Hematopoietic multipotent progenitor cell treated with erythropoietin and hydrocortisone succinate and interleukin-3 and kit ligand, for 6 days (in vitro differentiated cells): ENCODE results near the gene HSPD1.
"Not testable (repeated sequence)": the region's sequence is repeated elsewhere in the genome, so short reads cannot be mapped to it uniquely, and the experiment has no call there.

Source experiments
- DNase-seq: peaks from one replicate; pipeline ENCODE4 v3.0.0-alpha.2; 2015

The HSPD1 gene

DNA sequence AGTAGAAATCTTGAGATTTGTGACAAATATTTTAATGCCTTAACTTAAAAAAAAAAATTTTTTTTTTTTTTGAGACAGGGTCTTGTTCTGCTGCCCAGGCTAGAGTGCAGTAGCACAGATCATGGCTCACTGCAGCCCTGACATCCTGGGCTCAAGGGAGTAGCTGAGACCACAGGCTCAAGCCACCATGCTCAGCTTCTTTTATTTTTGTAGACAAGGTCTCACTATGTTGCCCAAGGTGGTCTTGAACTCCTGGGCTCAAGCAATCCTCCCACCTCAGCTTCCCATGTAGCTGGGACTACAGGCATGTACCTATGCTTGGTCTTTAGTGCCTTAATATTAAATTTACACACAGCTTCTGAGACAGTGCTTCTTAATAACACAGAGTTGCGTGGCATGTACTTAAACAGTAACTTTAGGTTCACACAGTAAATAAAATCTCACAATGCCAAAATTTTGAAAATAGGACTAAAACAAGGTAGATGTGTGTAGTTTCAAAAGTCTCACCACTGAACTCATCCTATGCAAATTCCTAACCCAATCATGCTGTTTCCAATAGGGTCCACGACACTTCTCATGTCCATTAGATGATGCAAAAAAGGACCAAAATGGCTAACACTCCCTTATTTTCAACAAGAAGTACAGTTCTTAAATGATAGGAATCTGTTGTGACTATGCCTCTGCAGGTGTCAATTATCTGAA, 4.1 kb downstream of the HSPD1 start:
- DNase-seq = no peak

DNA sequence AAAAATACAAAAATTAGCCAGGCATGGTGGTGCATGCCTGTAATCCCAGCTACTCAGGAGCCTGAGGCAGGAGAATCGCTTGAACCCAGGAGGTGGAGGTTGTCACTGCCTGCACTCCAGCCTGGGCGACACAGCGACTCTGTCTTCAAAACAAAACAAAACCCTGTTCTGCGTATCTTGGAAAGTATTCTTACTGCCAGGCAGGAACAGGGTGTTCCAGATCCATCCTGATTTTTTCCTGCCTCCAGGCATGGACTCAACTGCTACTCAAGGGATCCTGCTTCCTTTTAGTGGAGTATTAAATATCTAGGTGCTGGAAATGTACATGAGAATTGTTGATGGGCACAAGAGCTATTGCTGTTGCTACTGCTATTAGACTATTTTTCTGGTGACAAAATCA, 12.3 kb downstream of the HSPD1 start:
- DNase-seq = no peak

DNA sequence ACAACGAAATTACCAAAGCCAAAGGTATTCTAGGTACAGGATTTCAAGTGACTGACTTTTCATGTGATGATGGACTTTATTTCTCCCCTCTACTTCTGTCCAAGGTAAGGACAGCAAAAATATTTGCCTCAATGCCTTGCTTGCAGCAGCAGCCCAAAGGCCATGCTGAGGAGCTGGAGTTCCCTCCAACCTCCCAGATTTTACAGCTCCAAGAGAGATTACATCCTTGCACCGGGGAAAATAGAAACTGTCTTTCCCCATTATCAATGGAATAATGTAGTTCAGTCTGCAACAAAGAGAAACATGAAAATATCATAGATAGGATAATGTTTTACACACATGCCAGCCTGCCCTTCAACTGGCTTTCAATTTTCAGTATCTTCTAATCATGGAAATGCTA, 13.5 kb downstream of the HSPD1 start:
- DNase-seq = no peak

DNA sequence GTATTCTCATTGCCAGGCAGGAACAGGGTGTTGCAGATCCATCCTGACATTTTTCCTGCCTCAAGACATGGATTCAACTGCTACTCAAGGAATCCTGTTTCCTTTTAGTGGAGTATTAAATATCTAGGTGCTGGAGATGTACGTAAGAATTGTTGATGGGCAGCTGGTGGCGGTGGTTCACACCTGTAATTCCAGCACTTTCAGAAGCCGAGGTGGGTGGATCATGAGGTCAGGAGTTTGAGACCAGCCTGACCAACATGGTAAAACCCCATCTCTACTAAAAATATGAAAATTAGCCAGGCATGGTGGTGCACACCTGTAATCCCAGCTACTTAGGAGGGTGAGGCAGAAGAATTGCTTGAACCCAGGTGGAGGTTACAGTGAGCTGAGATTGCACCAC, 15.4 kb downstream of the HSPD1 start:
- DNase-seq = not testable (repeated sequence)

DNA sequence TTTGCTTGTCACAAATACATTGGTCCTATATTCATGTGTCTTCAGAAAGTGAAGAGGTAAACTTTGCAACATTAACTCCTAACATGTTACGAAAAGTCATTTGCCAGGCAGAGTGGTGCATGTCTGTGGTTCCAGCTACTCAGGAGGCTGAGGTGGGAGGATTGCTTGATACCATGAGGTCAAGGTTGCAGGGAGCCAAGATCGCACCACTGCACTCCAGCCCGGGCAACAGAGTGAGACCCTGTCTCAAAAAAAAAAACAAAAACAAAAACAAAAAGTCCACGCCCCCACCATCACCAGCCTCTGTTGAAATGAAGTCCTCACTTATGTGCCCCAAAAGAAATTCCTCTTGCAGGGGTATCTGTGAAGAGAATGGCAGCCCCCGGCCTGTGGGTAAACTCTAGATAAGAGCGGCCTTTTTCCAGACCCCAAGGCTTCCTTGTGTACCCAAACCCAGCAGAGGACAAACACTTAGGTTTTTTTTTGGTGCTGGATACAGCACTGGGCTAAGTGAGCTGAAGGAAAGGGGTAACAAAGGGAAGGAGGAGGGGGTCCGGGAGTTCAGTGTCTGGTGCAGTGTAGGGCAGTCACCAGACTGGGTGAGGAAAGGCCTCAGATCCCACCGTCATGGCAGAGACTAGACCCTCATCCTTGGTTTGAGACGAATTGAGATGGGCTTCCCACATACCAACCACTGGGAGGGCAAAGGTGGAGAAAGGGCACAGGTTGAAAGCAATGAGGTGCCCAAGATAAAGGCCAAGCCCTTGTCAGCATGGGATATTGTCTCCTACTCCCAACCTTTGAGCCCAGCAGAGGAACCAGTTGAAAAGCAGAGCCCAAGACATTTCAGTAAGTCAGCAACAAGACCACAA, 19.2 kb downstream of the HSPD1 start:
- no peak for DNase-seq

DNA sequence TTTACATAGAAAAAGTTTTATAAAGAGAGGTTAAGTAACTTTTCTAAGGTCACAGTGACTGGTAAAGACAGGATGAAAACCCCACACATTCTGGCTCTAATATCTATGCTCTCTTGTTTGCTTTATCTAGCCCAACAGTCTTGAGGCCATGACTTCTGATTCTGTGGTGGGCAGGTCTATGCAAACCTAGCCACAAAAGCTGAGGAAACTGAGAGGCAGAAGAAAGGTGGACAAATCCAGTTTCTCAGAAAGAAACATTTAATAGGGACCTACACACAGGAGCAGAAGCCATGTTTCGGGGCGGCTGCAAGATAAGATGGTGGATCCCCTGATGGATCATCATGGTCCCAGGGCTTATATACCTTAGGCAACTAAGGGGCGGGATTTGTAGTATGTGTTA, 21.8 kb downstream of the HSPD1 start:
- DNase-seq = peak; percentile 86

DNA sequence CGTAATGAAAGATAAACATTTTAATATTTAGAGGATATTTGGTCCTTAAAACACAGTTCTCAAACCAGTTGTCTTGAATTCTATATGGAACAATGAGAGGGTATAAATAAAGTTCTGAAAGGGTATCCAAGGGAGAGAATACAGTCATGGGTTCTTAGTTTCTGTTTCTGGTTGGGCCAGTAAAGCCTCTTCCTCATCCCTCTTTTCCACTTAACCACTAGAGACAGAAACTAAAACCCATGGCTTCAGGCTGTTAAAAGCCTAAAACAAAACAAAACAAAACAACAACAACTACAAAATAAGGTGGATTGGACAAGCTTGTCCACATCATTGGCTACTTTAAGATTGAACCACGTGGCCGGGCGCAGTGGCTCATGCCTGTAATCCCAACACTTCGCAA, 27.5 kb downstream of the HSPD1 start:
- no peak for DNase-seq

DNA sequence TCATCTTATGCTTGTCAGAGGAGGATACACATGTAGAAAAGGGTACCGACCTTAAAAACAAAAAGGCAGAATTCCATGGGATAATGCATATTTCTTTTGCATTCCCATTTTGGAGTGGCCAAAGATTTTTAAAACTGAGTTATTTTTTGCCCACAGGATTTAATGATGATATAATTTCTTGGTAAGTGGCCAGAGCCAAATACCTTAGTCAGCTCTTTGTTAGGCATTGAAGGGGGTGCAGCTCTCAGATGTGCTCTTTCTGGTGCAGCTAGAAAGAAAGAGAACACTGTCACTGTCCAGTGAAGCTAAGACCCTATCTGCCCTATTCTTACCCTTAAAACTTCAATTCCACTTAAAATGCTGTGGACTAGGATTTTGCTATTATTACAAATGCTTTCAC, 35.5 kb downstream of the HSPD1 start:
- DNase-seq = no peak

DNA sequence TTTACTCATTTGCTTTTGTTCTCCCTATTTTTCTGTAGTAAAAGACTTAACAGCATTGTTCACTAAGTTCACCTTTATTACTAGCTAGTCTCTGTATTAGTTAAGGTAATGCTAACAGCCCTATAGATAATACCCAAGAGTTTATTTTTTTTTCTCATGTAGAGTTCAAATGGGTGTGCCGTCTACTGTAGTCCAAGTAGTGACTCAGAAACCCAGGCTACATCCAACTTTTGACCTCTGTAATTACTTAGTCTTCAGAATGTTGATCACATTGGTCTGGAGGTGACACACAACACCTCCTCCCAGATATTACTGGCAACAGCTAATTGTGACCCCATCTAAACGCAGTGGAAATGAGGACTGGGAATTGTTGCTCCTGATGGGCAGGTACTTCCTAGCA, 38.6 kb downstream of the HSPD1 start:
- DNase-seq = no peak

DNA sequence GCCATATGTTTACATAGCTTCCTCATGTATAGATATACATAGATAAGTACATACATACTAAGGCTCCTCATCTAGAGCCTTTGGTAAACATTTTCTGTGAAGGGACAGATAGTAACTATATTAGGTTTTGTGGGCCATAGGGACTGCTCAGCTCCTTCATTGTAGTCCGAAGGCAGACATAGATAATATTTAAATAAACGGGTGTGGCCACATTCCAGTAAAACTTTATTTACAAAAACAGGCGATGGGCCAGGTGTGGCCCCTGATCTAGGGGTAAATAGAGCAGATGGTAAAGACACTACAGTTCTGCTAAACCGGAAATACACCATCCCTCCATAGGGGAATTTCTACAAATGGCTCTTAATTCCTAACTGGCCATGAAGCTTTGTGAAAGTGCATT, 39.0 kb downstream of the HSPD1 start:
- peak; percentile 48 for DNase-seq

DNA sequence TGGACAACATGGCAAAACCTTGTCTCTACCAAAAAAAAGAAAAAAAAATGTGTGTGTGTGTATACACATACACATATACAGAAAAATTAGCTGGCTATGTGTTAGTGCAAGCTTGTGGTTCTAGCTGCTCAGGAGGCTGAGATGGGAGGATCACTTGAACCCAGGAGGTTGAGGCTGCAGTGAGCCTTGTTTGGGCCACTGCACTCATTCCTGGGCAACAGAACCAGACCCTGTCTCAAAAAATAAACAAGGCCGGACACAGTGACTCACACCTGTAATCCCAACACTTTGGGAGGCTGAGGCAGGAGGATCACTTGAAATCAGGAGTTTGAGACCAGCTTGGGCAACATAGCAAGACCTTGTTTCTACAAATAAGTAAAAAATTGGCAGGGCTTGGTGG, 44.2 kb downstream of the HSPD1 start:
- no peak for DNase-seq

DNA sequence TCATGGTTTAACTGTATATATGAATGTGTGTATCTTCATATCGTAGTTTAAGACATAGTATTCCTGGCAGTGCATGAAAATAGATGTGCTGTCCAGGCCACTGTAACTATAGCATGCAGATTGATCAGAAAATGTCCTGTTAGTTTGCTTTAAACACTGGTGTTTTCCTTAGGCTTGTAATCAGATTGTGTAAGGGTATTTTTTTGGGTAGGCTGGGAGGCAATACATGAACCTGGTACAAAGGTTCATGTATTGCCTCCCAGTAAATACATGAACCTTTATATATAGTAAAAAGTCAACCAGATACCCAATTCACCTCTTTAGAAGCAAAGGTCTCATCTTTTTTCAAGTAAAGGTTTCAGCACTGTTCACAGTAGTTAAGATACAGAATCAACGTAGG, 44.7 kb downstream of the HSPD1 start:
- no peak for DNase-seq

DNA sequence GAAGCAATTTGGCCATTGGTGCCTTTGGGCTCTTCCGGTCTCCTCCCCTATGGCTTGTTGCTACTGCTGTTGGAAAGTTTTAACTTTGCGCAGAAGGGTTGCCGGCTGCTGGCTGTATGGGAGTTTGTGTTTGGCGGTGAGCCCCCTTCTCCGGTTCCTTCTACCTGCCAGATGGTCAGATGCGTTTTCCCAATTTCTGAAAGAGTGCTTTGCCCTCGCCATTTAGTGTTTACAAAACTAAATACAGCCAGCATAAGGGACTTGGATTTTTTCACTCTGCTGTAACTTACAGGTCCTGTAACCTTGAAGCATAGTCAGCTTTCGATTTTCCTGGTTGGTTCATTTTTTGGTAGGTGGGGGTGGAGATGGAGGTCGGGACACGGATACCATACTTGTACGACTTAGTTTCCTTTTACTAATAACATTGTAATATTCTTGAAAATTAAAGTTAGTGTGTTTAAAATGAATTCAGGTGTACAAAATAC, 45.7 kb downstream of the HSPD1 start:
- DNase-seq = peak; percentile 92

DNA sequence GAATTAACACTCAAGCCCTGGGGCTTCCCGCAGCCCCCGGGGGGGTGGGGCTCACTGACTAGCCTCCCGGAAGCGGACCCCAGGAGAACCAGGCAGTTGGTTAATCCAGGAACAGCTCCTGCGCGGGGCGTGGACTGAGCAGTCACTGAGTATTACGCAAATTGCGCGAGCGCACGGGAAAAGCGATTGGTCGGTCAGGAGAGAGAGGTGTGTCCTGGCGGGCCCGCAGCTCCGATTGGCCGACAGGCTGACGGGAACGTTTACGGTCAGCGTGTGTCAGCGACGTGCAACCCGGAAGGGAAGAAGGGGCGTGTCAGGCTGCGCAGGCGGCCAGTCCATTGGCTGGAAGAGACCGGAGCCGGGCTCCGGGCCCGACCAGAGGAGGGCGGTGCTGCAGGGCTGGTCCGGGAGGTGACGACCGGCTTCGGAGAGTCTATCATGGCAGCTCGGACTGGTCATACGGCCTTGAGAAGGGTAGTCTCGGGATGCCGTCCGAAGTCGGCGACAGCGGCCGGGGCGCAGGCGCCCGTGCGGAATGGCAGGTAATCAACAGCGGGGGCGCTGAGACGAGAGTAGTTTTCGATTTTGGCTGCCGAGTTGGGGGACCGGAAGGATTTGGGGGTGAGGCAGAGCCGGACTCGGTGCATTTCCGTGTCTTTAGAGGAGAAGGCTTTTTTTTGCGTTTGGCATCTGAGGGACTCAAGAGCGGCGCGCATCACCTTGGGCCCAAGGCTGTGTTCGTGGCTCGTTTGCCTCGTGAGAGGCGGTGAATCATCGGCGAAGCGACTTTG, 46.3 kb downstream of the HSPD1 start, which contains the start of gene COQ10B:
COQ10B (plus strand) TSS at position 430 of the 791 bp plus-strand sequence; CDS start at position 439, 9 bp downstream.
- peak; percentile 100 for DNase-seq

DNA sequence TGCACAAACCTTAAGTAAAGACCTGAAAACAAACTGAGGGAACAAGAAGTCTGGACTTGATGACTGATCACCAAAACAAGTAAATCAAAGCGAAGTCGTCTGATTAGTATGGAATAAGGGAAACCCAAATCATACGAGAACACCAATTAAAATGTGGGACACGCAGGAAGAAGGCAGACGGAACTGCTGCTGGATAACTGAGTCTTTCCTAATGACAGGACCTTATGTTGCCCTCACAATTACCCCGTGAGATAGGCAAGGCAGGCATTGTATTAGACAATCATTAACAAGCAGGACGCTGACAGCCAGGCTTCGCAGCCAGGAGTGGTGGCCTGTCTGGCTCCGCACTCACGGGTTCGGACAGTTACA, 46.9 kb downstream of the HSPD1 start:
- no peak for DNase-seq

DNA sequence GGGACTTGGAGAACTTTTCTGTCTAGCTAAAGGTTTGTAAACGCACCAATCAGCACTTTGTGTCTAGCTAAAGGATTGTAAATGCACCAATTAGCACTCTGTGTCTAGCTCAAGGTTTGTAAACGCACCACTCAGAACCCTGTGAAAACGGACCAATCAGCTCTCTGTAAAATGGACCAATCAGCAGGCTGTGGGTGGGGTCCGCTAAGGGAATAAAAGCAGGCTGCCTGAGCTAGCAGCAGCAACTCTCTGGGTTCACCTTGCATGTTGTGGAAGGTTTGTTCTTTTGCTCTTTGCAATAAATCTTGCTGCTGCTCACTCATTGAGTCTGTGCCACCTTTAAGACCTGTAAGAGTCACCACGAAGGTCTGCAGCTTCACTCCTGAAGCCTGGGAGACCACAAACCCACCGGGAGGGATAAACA, 48.7 kb downstream of the HSPD1 start:
- DNase-seq = not testable (repeated sequence)

DNA sequence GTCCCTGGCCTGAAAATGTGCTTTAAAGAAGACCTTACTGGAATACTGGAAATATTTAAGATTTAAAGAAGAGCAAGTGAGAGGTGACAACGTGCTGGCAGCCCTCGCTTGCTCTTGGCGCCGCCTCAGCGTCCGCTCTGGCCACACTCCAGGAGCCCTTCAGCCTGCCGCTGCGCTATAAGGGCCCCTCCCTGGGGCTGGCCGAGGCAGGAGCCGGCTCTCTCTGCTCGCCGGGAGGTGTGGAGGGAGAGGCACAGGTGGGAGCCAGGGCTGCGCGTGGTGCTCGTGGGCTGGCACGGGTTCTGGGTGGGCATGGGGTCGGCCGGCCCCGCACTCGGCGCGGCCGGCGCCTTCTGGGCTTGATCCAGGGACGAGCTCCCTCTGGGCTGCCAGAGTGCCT, 49.2 kb downstream of the HSPD1 start:
- DNase-seq = no peak

DNA sequence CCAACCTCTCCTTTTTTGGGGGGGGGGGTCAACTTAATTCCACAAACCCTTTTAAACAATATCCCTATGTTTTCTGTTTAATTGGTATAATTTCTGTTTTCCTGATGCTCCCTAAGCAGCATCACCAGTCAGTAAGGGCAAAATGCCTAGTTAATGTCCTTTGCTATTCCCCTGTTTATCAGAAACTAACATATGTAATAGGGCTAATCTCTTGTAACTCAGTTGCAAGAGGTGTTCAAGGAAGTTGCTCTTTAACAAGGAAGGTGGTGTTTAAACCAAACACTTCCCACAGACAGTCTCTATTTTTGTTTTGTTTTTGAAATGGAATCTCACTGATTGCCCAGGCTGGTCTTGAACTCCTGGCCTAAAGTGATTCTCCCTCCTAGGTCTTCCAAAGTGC, 52.8 kb downstream of the HSPD1 start:
- DNase-seq = no peak

DNA sequence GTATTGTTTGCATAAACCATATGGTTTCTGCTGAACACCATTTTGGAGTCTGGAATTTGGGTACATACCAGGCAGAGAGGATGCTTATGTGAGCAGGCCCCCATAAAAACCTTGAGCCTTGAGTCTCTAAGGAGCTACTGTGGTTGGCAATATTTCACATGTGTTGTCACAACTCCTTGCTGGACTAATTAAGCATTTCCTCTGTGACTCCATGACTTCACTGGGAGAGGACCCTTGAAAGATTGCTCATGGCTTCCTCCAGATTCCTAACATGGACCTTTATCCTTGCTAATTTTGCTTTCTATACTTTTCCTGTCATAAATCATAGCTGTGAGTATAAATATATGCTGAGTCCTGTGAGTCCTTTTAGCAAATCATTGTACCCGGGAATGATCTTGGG, 53.9 kb downstream of the HSPD1 start:
- DNase-seq = no peak

DNA sequence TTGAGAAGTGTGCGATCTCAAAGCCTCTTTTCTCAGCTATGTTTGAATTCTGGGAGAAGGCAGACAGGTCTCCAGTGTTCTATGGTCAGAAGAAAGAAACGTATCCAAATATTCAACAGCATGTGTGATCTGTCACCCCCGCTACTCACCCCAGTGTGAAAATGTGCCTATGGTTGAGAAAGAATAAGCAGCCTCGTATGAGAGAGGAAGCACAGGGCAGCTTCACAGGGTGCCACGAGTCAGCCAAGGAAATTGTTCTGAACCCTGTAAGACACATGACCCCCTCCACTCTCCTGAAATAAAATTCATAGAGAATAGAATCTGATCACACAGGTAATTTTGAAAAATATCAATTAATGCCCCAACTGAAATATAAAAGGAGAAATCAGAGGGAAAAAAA, 56.8 kb downstream of the HSPD1 start:
- DNase-seq = no peak

DNA sequence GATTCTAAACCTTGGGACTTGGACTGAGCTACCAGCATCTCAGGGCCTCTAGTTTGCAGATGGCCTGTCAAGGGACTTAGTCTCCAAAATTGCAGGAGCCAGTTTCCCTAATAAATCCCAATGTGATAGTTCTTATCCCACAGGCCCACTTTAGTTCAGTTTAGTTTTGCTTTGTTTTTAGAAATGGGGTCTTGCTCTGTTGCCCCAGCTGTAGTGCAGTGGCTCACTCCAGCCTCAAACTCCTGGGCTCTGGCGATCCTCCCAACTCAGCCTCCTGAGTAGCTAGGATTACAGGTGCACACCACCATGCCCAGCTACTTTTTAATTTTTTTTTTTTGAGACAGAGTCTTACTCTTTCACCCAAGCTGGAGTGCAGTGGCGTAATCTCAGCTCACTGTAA, 62.3 kb downstream of the HSPD1 start:
- DNase-seq = no peak
